ENCODE data around the gene PRR33.

Gene PRR33

GRCh38 chr11:1916132-1916985 is 24.7 kb upstream of the PRR33 start:
- no peak for DNase-seq (ENCODE audit: low read depth)

DNA sequence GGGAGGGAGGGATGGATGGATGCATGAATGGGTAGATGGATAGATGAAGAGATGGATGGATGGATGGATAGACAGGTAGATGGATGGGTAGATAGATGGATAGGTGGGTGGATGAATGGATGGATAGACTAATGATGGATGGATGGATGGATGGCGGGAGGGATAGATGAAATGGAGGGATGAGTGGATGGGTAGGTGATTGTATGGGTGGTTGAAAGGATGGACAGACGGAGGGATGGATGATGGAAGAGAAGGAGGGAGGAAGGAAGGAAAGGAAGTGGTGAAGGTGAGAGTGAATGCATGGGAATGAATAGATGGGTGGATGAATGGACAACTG is 24.1 kb upstream of the PRR33 start:
- DNase-seq (ENCODE audit: low read depth) = no peak

- DNase-seq (ENCODE audit: low read depth) = no peak
These were observed 21.8 kb upstream of the PRR33 start for GRCh38 chr11:1913271-1914060.

GRCh38 chr11:1912289-1912878 is 20.7 kb upstream of the PRR33 start:
- no peak for DNase-seq (ENCODE audit: low read depth)

GRCh38 chr11:1909524-1909923 is 17.8 kb upstream of the PRR33 start:
- DNase-seq (ENCODE audit: low read depth) = no peak

GRCh38 chr11:1908618-1909017 is 16.9 kb upstream of the PRR33 start:
- no peak for DNase-seq (ENCODE audit: low read depth)

- no peak for DNase-seq (ENCODE audit: low read depth)
These were observed 15.1 kb upstream of the PRR33 start for GRCh38 chr11:1906611-1907423.

DNA sequence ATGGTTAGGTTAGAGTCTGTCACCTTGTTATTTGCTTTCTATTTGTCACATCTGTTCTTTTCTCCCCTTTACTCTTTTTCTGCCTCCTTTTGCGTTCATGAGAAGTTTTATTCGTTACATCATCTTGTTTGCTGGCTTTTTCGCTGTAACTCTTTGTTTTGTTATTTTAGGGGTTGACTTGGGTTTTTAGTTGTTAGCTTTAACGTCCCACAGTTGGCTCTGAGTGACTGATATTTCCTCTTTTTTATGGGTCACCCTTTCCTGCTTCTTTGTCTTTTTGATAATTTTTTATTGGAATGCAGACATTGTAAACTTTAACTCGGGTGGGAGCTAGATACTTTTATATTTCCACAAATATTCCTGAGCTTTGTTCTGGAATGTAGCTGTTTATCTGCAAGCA is 14.5 kb upstream of the PRR33 start:
- DNase-seq (ENCODE audit: low read depth) = no peak

GRCh38 chr11:1899686-1900085 is 8.0 kb upstream of the PRR33 start:
- DNase-seq (ENCODE audit: low read depth) = no peak

- no peak for DNase-seq (ENCODE audit: low read depth)
These were observed 7.4 kb upstream of the PRR33 start for GRCh38 chr11:1899090-1899489.

- no peak for DNase-seq (ENCODE audit: low read depth)
These were observed 5.2 kb upstream of the PRR33 start for GRCh38 chr11:1896923-1897322.

- DNase-seq (ENCODE audit: low read depth) = no peak
These were observed 4.8 kb upstream of the PRR33 start for GRCh38 chr11:1896468-1896867.

- DNase-seq (ENCODE audit: low read depth) = no peak
These were observed 3.1 kb upstream of the PRR33 start for GRCh38 chr11:1894759-1895158.

GRCh38 chr11:1893581-1894359 is 2.1 kb upstream of the PRR33 start:
- no peak for DNase-seq (ENCODE audit: low read depth)

GRCh38 chr11:1892558-1892957 is 863 bp upstream of the PRR33 start:
- no peak for DNase-seq (ENCODE audit: low read depth)

DNA sequence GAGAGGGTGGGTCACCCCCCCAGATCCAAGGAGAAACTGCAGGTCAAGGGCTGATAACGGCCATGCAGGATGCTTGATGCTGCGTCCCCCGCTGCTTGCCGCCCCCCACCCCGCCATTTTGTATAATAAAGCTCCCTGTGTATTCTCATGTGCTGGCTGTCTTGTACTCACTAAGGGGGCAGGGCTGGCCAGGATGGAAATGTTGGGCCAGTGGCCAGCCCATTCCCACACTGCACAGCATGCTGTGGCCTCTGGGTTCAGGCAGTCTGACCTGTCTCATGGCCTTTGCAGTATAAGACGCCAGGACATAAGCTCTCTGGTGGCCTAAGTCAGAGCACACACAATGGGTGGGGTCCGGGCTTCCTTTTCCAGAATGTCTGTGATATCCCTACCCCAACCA is 421 bp upstream of the PRR33 start:
- DNase-seq (ENCODE audit: low read depth) = no peak

GRCh38 chr11:1890856-1891830 is 552 bp downstream of the PRR33 start:
- no peak for DNase-seq (ENCODE audit: low read depth)

DNA sequence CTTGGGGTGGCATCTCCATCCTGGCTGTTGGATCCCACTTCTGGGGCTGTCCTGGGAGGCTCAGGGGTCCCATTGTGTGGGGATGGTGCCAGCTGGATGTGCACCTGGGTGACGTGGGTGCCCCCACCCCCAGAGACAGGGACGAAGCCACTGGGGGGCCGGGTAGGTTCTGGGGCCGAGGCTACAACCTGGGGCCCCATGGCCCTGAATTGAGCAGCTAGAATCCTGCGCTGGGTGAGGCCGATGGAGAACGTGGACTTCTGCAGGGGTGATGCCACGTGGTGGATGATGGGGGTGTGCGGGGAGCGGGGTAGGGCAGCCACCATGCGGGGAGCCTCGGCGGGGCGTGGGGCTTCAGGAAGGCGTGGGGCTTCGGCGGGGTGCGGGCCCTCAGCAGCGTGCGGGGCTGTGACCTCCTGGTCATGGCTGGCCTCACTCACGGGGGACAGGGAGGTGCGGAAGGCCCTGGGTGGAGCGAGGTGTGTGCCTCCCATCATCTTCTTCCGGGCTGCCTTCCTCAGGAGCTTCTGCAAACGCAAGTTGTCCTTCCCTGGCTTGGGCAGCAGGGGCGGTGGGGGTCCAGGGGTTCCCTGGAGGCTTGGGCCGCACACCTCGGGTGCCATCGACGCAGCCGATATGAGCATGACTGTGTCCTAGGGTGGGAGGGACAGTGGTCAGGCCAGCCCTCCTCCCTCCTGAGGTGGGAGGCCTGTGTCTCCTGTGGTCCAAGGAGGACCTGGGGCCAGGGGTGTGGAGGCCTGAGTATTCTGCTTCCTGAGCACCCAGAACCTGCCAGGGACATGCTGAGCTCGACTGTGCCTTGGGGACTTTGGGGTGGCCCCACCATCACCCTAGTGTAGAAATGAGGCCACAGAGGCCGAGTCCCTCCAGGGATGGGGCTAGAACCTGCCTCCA is 1.5 kb downstream of the PRR33 start:
- no peak for DNase-seq (ENCODE audit: low read depth)
